Lower lobe of right lung (tissue), 2 donors: ENCODE data around the gene CHSY1. TPM values are rescaled to one million over a fixed set of nuclear protein-coding genes. Genes with fewer than 3 reads are reported as not detected.

ENCODE experiments used
- ATAC-seq, 2 donors: fragments of 200-7000 bp; cut with Tn5 transposase; one replicate each; pipeline ENCODE4 v1.9.1; 2020 to 2022; ENCODE audit warnings: mild to moderate bottlenecking in 2 of 2, moderate library complexity in 2 of 2
- DNase-seq: peaks from one replicate; pipeline ENCODE4 v3.0.0-alpha.2; 2020
- H3K27ac ChIP-seq: fragments of 200-600 bp; one replicate; pipeline ENCODE4 v1.8.0; 2022
- H3K27me3 ChIP-seq: fragments of 200-600 bp; one replicate; pipeline ENCODE4 v1.8.0; 2022; ENCODE audit warnings: low read depth
- H3K36me3 ChIP-seq: fragments of 200-600 bp; one replicate; pipeline ENCODE4 v1.8.0; 2022; ENCODE audit warnings: mild to moderate bottlenecking
- H3K4me1 ChIP-seq: fragments of 200-600 bp; one replicate; pipeline ENCODE4 v1.8.0; 2022
- H3K4me3 ChIP-seq: fragments of 200-600 bp; one replicate; pipeline ENCODE4 v1.8.0; 2022; ENCODE audit warnings: mild to moderate bottlenecking
- H3K9me3 ChIP-seq: fragments of 200-600 bp; one replicate; pipeline ENCODE4 v1.8.0; 2022
- CTCF ChIP-seq: fragments of 200-600 bp; IDR thresholded peaks from one replicate; pipeline ENCODE4 v1.8.0; 2022; ENCODE audit warnings: antibody characterized with exemption, mild to moderate bottlenecking
- intact Hi-C: fragments of 100-400 bp; cut with DNase I; formaldehyde crosslinking; loops from one replicate; pipeline ENCODE4 v1.11.0; 2022
- total RNA-seq: library from RNA; stranded (reverse); fragmentation: NEBNext Ultra II Directional; extraction: Animal tissue kit (Norgen Biotek cat#: 25700); gene quantifications from one replicate; pipeline ENCODE4 v1.2.1, GENCODE V29; 2021
- donor health status: DM: no; HTN: yes; CAD: no; lungs with severe emphysema.

The CHSY1 gene
- total RNA-seq, 1 donor from 2014 or later = 25.6 TPM

- no peak for TF ChIP-seq CTCF
- Histone ChIP-seq H3K4me3 (no peak overlapping the region), H3K27me3 (no peaks in the 10 kb centered on the region), H3K4me1 (peaks cover 63% of the 10 kb centered on the region), H3K27ac (no peak overlapping the region), H3K9me3 (no peaks in the 10 kb centered on the region), H3K36me3 (no peaks in the 10 kb centered on the region)
- intact Hi-C loops = no loop called here
- ATAC-seq (no peak), DNase-seq (no peak)
Observed at GRCh38 chr15:101210058-101210457, 41.8 kb downstream of the CHSY1 start.

- Histone ChIP-seq H3K4me1 (peaks cover 70% of the 10 kb centered on the region), H3K9me3 (no peaks in the 10 kb centered on the region), H3K27me3 (no peaks in the 10 kb centered on the region), H3K36me3 (no peaks in the 10 kb centered on the region), H3K27ac (no peak overlapping the region), H3K4me3 (no peak overlapping the region)
- intact Hi-C loops = no loop called here
- ATAC-seq (no peak), DNase-seq (no peak)
- TF ChIP-seq CTCF = no peak
Observed at GRCh38 chr15:101209285-101209845, 42.5 kb downstream of the CHSY1 start.

- no peak for DNase-seq
Observed at GRCh38 chr15:101207867-101208288, 44.0 kb downstream of the CHSY1 start.

GRCh38 chr15:101206176-101206591 lies 45.7 kb downstream of the CHSY1 start:
- no peak for TF ChIP-seq CTCF
- peak overlapping the region; percentile 38 for H3K27ac ChIP-seq
- intact Hi-C loops = no loop called here
- peaks cover 85% of the 10 kb centered on the region for H3K4me1 ChIP-seq
- H3K36me3 ChIP-seq = no peaks in the 10 kb centered on the region
- DNase-seq (no peak), ATAC-seq (peak in 1 of 2 donors; percentile 18)
- H3K9me3 ChIP-seq = no peaks in the 10 kb centered on the region
- no peaks in the 10 kb centered on the region for H3K27me3 ChIP-seq
- H3K4me3 ChIP-seq = no peak overlapping the region

More at GRCh38 chr15:101207867-101208288, 44.0 kb downstream of the CHSY1 start:
- intact Hi-C loops = no loop called here
- Histone ChIP-seq H3K27me3 (no peaks in the 10 kb centered on the region), H3K27ac (peak overlapping the region; percentile 51), H3K4me1 (peaks cover 77% of the 10 kb centered on the region), H3K36me3 (no peaks in the 10 kb centered on the region), H3K9me3 (no peaks in the 10 kb centered on the region), H3K4me3 (no peak overlapping the region)
- peak; percentile 70 to 75 for ATAC-seq
- no peak for TF ChIP-seq CTCF

- peaks cover 85% of the 10 kb centered on the region for H3K4me1 ChIP-seq
- DNase-seq (no peak), ATAC-seq (no peak)
- no peaks in the 10 kb centered on the region for H3K27me3 ChIP-seq
- H3K4me3 ChIP-seq = no peak overlapping the region
- H3K9me3 ChIP-seq = no peaks in the 10 kb centered on the region
- no peak overlapping the region for H3K27ac ChIP-seq
- intact Hi-C loops = no loop called here
- no peaks in the 10 kb centered on the region for H3K36me3 ChIP-seq
- no peak for TF ChIP-seq CTCF
Observed at GRCh38 chr15:101204739-101205535, 46.9 kb downstream of the CHSY1 start.
